ENCODE measurements around the gene KNL1.

Gene KNL1

GRCh38 chr15:40597024-40597423 is 3.0 kb downstream of the KNL1 start:
- Histone ChIP-seq H4K20me1 (ENCODE audit: insufficient read depth, low read length) (no peaks in the 10 kb centered on the region), H3K4me2 (ENCODE audit: low read length) (no peak overlapping the region), H3K4me3 (ENCODE audit: low read depth, low read length, poor library complexity, severe bottlenecking) (no peak overlapping the region), H3K36me3 (ENCODE audit: insufficient read depth, low read length) (peaks cover 12% of the 10 kb centered on the region), H3K9ac (ENCODE audit: low read length) (no peak overlapping the region), H3K9me2 (ENCODE audit: low read depth, low read length) (no peaks in the 10 kb centered on the region), H3F3A (ENCODE audit: insufficient read depth, low read length) (peaks cover 5% of the 10 kb centered on the region; the same call in 1 of the 2 replicates), H2AFZ (ENCODE audit: low read length) (no peak overlapping the region), H3K79me2 (ENCODE audit: insufficient read depth, low read length) (peaks cover 72% of the 10 kb centered on the region), H3K27ac (ENCODE audit: low read depth, low read length, poor library complexity, severe bottlenecking) (no peak overlapping the region), H3K27me3 (ENCODE audit: insufficient read depth, low read length) (no peaks in the 10 kb centered on the region), H3K9me3 (ENCODE audit: low read length) (no peaks in the 10 kb centered on the region), H3K4me1 (ENCODE audit: insufficient read depth, low read length, severe bottlenecking) (peaks cover 27% of the 10 kb centered on the region)
- TF ChIP-seq, protein P1, sequence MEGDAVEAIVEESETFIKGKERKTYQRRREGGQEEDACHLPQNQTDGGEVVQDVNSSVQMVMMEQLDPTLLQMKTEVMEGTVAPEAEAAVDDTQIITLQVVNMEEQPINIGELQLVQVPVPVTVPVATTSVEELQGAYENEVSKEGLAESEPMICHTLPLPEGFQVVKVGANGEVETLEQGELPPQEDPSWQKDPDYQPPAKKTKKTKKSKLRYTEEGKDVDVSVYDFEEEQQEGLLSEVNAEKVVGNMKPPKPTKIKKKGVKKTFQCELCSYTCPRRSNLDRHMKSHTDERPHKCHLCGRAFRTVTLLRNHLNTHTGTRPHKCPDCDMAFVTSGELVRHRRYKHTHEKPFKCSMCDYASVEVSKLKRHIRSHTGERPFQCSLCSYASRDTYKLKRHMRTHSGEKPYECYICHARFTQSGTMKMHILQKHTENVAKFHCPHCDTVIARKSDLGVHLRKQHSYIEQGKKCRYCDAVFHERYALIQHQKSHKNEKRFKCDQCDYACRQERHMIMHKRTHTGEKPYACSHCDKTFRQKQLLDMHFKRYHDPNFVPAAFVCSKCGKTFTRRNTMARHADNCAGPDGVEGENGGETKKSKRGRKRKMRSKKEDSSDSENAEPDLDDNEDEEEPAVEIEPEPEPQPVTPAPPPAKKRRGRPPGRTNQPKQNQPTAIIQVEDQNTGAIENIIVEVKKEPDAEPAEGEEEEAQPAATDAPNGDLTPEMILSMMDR (IDR thresholded peaks at IDR 0.05; ENCODE audit: low read length) = no peak

GRCh38 chr15:40598126-40598525 is 4.1 kb downstream of the KNL1 start:
- H3K4me1 ChIP-seq (ENCODE audit: insufficient read depth, low read length, severe bottlenecking) = peaks cover 20% of the 10 kb centered on the region
- H2AFZ ChIP-seq (ENCODE audit: low read length) = no peak overlapping the region
- TF ChIP-seq, protein P1 (IDR thresholded peaks at IDR 0.05; ENCODE audit: low read length) = no peak
- no peak for TF ChIP-seq EZH2 (IDR thresholded peaks at IDR 0.05; ENCODE audit: borderline replicate concordance, low read length)
- H3F3A ChIP-seq (ENCODE audit: insufficient read depth, low read length) = 0 out of 2 replicates have a peak, but pooled peaks cover 2% of the 10 kb centered on the region
- no peaks in the 10 kb centered on the region for H3K27me3 ChIP-seq (ENCODE audit: insufficient read depth, low read length)
- no peak overlapping the region for H3K4me3 ChIP-seq (ENCODE audit: low read depth, low read length, poor library complexity, severe bottlenecking)
- H3K9ac ChIP-seq (ENCODE audit: low read length) = no peak overlapping the region
- H3K4me2 ChIP-seq (ENCODE audit: low read length) = no peak overlapping the region
- H3K27ac ChIP-seq (ENCODE audit: low read depth, low read length, poor library complexity, severe bottlenecking) = no peak overlapping the region
- H3K36me3 ChIP-seq (ENCODE audit: insufficient read depth, low read length) = peaks cover 12% of the 10 kb centered on the region
- no peaks in the 10 kb centered on the region for H3K9me2 ChIP-seq (ENCODE audit: low read depth, low read length)
- no peaks in the 10 kb centered on the region for H3K9me3 ChIP-seq (ENCODE audit: low read length)
- H4K20me1 ChIP-seq (ENCODE audit: insufficient read depth, low read length) = no peaks in the 10 kb centered on the region
- peaks cover 78% of the 10 kb centered on the region for H3K79me2 ChIP-seq (ENCODE audit: insufficient read depth, low read length)

DNA sequence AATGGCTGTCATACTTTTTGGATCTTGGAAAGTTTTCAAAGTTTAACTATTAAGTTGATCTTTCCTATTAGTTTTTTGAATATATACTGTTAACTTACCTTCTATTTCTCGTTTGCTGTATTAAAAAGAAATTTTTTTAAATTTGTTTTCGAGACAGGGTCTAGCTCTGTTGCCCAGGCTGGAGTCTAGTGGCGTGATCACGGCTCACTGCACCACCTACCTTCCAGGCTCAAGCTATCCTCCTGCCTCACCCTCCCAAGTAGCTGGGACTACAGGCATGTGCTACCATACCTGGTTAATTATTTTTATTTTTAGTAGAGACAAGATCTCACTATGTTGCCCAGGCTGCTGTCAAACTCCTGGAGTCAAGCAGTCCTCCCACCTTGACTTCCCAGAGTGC is 4.6 kb downstream of the KNL1 start:
- Histone ChIP-seq H4K20me1 (ENCODE audit: insufficient read depth, low read length) (no peaks in the 10 kb centered on the region), H3K9ac (ENCODE audit: low read length) (no peak overlapping the region), H3K27me3 (ENCODE audit: insufficient read depth, low read length) (no peaks in the 10 kb centered on the region), H3K9me2 (ENCODE audit: low read depth, low read length) (no peaks in the 10 kb centered on the region), H3F3A (ENCODE audit: insufficient read depth, low read length) (no peaks in the 10 kb centered on the region), H3K9me3 (ENCODE audit: low read length) (no peaks in the 10 kb centered on the region), H3K4me1 (ENCODE audit: insufficient read depth, low read length, severe bottlenecking) (peaks cover 15% of the 10 kb centered on the region), H3K4me3 (ENCODE audit: low read depth, low read length, poor library complexity, severe bottlenecking) (no peak overlapping the region), H2AFZ (ENCODE audit: low read length) (no peak overlapping the region), H3K79me2 (ENCODE audit: insufficient read depth, low read length) (peaks cover 78% of the 10 kb centered on the region), H3K4me2 (ENCODE audit: low read length) (no peak overlapping the region), H3K27ac (ENCODE audit: low read depth, low read length, poor library complexity, severe bottlenecking) (no peak overlapping the region), H3K36me3 (ENCODE audit: insufficient read depth, low read length) (peaks cover 17% of the 10 kb centered on the region)
- TF ChIP-seq, protein P1 (IDR thresholded peaks at IDR 0.05; ENCODE audit: low read length) = no peak
- no peak for TF ChIP-seq EZH2 (IDR thresholded peaks at IDR 0.05; ENCODE audit: borderline replicate concordance, low read length)
